ES-I3 (cell line): Measurements from ENCODE around the gene STX16.

Experiments used
- H3K36me3 ChIP-seq: 2 replicates; pipeline ENCODE4 v1.6.1; 2013; ENCODE audit warnings: mild to moderate bottlenecking, low read length, control low read depth, moderate library complexity; ENCODE audit not compliant: insufficient read depth
- H3K4me1 ChIP-seq: 2 replicates; pipeline ENCODE4 v1.6.1; 2013; ENCODE audit warnings: mild to moderate bottlenecking, control low read depth, low read length; ENCODE audit not compliant: insufficient read depth
- H3K9ac ChIP-seq: 2 replicates; pipeline ENCODE4 v1.6.1; 2013; ENCODE audit warnings: low read depth, mild to moderate bottlenecking, low read length, moderate library complexity
- H3K9me3 ChIP-seq: 2 replicates; pipeline ENCODE4 v1.6.1; 2013; ENCODE audit warnings: mild to moderate bottlenecking, low read length, moderate library complexity; ENCODE audit not compliant: control insufficient read depth, insufficient read depth

Gene STX16

DNA sequence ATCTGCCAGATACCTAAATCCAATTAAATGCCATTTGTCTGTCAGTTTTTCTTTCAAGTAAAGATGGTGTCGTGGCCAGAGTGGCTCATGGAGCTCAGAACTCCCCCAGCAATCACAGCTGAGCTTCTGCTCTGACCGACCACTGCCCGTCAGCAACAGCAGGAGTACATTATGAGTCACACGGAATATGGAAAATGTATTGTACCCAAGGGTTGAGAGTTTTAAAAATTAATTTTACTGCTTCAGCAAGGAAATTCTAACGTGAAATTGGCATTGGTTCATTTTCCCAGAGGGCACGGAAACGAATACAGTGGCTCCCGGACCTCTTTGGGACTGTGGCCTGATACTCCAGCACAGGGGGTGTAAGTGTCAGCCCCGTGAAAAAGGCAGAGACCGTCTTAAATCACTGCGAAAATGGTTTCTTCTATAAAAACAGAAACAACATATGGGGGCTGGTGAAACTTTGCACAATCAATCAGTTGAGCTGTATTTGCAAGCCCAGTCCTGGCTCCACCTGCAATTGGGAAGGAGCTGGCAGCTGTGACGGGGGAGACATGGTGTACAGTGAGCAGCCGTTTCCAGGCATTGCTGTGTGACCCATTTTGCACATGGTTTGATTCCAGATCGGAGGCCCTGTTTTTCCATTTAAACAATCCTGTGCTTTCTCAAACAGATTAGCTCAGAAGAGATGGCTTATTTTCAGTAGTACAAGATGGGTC lies 54.3 kb downstream of the STX16 start:
- H3K9me3 ChIP-seq = no peaks in the 10 kb centered on the region
- H3K4me1 ChIP-seq = no peaks in the 10 kb centered on the region
- peaks cover 16% of the 10 kb centered on the region for H3K36me3 ChIP-seq
- H3K9ac ChIP-seq = no peak overlapping the region

DNA sequence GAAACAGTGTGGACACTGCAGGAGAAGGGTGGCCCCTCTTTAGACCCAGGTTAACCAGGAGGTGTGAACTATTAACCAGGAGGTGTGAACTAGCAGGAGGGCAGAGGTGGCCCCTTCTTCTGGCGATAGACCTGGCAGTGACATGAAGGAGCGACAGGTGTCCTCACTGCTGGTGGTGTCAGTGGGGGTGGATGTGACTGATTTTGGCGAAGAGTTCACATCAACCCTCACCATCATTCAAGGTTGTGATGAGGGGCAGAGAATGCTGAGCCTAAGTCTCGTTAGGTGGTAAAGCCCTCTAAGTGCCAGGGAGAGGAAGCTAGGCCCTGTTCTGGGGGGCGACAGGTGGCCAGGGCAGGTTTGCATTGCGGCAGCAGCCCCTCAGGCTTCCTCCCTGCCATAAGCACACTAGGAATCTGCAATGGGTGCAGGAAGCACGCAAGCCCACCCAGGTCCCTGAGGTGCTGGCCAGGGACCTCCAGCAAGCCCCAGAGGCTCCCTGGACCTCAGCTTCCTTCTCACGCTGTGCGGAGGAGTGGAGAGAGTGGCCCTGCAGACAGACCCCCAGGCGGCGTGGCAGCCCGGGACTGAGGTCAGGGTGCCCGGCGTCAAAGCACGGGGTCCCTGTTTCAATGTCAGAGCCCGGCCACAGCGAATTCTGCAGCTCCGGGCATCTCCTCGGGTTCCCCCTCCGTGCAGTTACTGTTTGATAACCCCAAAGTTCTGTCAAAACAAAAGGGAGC lies 55.2 kb downstream of the STX16 start:
- Histone ChIP-seq H3K4me1 (no peaks in the 10 kb centered on the region), H3K9ac (no peak overlapping the region), H3K36me3 (peaks cover 16% of the 10 kb centered on the region), H3K9me3 (no peaks in the 10 kb centered on the region)

DNA sequence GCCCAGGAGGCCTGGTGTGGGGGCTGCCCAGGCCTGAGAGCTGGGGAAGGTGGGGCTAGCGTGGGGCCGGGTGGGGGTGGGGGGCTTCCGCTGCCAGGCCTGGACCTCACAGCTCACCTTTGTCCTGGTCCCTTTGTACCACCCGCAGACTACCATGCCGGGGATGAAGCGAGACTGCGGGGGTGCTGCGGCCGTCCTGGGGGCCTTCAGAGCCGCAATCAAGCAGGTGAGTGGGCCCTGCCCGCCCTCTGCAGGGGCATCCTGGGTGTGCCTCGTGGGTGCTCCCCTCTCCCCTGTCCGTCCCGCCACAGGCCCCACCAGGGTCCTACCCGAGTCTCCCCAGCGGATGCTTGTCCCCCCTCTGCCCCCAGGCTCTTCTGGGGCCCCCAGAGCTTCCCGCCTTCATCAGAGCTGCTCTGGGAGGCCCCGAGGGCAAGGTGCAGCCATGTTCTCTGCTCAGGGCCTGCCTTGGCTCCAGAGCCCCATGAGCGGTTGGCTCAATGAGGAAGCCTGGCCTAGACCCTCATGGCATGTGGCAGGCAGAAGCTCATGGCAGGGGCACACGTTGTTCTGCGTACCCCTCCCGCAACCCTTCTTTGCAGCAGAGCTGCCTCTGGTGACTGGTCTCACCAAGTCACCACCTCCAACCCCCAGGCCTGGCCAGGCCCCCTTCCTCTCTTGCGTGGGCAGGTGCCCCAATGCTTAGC lies 56.0 kb downstream of the STX16 start:
- Histone ChIP-seq H3K36me3 (peaks cover 16% of the 10 kb centered on the region), H3K4me1 (no peaks in the 10 kb centered on the region), H3K9me3 (no peaks in the 10 kb centered on the region), H3K9ac (no peak overlapping the region)

DNA sequence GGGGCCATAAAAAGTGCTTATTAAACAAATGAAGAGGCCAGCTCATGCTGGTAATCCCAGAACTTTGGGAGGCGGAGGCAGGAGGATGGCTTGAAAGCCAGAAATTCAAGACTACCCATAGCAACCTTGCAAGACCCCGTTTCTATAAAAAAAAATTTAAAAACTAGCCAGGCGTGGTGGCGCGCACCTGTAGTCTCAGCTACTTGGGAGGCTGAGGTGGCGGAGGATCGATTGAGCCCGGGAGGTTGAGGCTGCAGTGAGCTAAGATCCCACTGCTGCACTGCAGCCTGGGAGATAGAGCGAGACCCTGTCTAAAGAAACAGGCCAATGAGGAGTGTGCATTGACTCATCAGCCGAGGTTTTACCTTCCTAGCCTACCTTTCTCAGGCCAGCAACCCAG lies 56.7 kb downstream of the STX16 start:
- Histone ChIP-seq H3K9me3 (no peaks in the 10 kb centered on the region), H3K9ac (no peak overlapping the region), H3K36me3 (peaks cover 12% of the 10 kb centered on the region), H3K4me1 (no peaks in the 10 kb centered on the region)

DNA sequence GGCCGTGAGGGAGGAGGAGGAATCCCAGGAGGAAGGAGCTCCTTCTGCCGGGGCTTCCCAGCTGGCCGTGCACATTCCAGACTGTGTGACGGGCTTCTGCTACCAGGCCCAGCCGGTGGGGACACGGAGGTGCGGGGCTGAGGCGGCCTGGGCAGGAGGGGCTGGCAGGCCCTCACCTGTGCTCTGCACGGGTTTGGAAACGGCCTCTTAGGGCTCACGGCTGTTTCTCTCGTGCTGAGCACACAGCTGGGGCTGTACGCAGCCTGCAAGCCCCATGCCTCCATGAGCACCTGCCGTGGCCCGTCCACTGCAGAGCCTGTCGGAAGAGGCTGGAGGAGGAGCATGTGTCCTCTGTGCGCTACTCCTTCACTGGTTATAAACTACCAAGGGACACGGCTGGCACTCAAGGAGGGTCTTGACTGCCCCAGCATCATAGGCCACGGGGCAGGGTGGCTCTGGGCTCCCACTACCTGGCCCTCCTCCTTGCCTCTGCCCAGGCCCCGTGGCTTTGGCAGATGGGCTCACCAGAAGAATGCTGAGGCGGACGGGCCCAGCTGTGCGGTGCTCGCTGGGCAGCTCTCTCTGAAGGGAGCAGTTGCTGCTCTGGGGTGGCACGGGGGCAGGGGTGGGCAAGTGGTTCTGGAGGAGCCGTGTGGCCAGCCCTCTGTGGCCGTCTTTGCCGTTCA lies 57.3 kb downstream of the STX16 start:
- H3K36me3 ChIP-seq = peaks cover 8% of the 10 kb centered on the region
- H3K9ac ChIP-seq = no peak overlapping the region
- no peaks in the 10 kb centered on the region for H3K4me1 ChIP-seq
- H3K9me3 ChIP-seq = no peaks in the 10 kb centered on the region

DNA sequence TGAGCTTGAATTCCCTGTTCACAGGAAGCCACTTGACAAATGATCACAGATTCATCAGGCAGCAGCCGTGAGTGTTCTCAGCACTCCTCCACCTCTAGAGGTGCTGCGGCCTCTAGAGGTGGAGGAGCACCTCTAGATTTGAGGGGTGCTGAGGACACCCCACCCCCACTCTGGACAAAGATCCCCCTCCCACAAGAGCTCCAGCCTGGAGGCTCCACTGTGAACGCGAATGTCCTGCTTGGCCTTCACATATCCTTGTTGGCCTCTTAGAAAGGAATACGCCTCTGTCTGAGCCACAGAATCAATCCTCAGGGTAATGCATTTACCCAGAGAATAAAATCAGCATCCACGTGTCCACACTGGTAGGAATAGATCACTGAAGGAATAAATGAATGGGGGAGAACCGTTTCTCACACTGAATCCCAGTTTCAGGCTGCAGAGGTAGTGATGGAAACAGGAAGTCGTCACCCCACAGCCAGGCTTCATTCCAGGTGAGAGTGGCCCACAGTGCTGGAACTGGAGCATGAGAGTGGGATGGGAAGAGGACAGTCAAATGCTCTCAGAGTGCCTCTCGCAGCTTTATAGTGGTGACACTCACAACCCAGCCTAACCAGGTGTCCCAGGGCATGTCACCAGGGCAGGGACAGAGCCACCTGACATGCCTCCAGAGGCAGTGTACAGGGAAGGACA lies 58.1 kb downstream of the STX16 start:
- Histone ChIP-seq H3K9me3 (no peaks in the 10 kb centered on the region), H3K9ac (no peak overlapping the region), H3K4me1 (no peaks in the 10 kb centered on the region), H3K36me3 (peaks cover 8% of the 10 kb centered on the region)

DNA sequence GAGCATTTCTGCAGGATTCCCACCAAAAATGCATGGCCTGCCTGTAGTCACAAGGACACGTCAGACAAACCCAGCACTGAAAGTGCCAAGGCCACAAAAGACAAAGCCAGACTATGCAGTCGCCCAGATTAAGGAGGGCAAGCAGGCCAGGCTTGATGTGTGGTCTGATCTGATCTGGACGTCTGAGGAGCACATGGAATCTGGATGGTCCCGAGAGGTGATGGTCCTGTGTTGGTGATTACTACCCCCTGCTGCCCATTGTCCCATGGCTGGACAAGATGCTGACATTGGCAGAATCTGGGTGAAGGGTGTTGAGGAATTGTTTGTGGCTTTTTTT lies 58.6 kb downstream of the STX16 start:
- Histone ChIP-seq H3K36me3 (peaks cover 5% of the 10 kb centered on the region), H3K4me1 (no peaks in the 10 kb centered on the region), H3K9me3 (no peaks in the 10 kb centered on the region), H3K9ac (no peak overlapping the region)

DNA sequence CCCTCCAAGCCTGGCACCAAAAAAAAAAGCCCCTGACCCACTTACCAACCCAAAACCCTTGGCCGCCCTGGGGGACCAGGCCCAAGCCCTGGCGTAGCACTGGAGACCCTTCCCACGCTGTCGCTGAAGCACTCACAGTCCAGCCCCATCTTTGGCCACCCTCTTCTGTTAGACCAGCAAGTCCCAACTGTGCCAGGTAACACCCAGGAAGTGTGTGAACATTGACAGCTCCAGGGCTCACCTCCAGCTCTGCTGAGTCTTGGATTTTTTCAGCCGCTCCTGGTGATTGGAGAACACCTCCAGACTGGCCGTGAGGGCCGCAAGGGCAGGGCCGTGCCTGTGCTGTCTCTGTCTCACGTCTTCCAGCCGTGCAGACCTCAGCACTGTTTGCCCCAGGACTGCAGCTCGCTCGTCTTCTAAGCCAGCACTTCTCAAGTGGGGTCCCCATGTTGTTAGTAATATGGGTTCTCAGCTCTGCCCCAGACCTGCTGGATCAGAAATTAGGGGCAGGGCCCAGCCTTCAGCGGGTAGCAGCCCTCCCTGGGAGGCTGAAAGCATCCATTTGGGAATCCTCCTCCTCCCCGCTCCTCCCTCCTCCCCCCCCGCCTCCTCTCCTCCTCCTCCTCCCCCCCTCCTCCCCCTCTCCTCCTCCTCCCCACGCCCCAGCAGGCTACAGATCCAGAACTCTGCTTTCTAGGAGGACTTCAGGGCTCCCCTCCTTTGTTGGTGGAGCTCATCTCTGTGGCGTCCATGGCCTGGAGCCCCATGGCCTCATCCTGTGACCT lies 59.6 kb downstream of the STX16 start:
- no peaks in the 10 kb centered on the region; the same call in 1 of the 2 replicates for H3K36me3 ChIP-seq
- H3K4me1 ChIP-seq = no peaks in the 10 kb centered on the region
- H3K9ac ChIP-seq = no peak overlapping the region

DNA sequence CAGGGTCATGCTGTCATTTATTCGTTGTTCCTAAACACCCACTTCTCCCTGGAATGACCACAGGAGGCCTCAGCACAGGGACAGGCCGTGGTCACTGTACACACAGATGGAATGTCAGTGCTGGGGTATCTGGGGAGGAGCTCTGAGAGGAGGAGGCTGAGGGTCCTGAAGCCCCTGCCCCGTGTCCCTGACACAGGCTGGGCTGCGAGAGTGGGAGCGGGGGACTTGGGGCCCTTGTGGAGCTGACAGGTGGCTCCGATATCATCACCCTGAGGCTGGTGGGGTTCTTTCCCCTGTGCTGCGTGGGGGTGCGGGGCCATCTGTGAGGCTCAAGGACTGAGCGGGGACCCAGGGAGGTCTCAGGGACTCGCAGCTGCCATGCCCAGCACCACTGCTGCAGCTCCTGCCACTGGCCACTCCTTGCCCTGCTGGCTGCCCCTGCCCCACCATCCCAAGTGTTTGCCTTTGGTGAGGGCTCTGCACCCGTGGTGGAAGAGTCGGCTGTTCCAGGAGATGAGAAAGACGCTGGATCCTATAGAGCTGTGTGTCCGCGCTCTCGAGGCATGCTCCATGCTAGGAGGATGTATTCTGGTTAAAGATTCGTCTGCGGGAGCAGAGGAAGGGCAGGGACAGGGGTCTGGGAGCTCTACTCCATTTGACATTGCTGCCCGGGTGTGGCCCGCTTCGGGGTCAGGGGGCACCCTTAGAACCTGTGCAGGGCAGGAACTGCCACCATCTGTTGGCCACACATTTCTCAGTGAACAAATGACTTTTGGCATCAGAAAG lies 60.4 kb downstream of the STX16 start:
- Histone ChIP-seq H3K36me3 (no peaks in the 10 kb centered on the region; the same call in 1 of the 2 replicates), H3K9me3 (no peaks in the 10 kb centered on the region), H3K9ac (no peak overlapping the region), H3K4me1 (no peaks in the 10 kb centered on the region)

More for the DNA sequence above, 59.6 kb downstream of the STX16 start:
- no peaks in the 10 kb centered on the region for H3K9me3 ChIP-seq

DNA sequence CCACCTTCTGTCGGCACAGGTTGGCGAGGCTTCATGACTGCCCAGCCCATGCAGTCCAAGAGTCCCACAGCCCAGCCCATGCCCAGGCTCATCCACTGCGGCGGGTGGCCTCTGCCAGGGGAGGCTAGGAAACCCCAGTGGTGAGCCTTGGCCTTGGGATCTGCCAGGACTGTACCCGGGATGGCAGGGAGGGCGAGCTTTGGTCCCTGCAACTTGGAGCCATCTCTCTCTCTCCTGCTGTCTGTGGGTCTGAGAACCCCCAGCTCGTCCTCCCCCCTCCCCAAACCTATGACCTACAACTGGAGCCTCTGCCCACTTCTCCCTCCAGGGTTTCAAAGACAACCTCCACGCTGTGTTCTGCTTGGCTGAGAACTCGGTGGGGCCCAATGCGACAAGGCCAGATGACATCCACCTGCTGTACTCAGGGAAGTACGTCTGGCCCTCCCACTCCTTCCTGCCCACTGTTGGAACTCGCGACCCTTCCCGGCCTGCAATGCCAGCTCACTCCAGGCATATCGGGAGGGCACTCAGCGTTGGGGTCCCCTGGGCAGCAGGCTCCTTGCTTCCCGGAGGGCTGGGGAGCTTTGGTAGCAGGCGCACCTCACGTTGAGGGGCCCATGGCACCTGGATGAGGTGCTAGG lies 61.2 kb downstream of the STX16 start:
- H3K4me1 ChIP-seq = no peaks in the 10 kb centered on the region
- no peak overlapping the region for H3K9ac ChIP-seq
- no peaks in the 10 kb centered on the region for H3K9me3 ChIP-seq
- H3K36me3 ChIP-seq = no peaks in the 10 kb centered on the region; the same call in 1 of the 2 replicates

DNA sequence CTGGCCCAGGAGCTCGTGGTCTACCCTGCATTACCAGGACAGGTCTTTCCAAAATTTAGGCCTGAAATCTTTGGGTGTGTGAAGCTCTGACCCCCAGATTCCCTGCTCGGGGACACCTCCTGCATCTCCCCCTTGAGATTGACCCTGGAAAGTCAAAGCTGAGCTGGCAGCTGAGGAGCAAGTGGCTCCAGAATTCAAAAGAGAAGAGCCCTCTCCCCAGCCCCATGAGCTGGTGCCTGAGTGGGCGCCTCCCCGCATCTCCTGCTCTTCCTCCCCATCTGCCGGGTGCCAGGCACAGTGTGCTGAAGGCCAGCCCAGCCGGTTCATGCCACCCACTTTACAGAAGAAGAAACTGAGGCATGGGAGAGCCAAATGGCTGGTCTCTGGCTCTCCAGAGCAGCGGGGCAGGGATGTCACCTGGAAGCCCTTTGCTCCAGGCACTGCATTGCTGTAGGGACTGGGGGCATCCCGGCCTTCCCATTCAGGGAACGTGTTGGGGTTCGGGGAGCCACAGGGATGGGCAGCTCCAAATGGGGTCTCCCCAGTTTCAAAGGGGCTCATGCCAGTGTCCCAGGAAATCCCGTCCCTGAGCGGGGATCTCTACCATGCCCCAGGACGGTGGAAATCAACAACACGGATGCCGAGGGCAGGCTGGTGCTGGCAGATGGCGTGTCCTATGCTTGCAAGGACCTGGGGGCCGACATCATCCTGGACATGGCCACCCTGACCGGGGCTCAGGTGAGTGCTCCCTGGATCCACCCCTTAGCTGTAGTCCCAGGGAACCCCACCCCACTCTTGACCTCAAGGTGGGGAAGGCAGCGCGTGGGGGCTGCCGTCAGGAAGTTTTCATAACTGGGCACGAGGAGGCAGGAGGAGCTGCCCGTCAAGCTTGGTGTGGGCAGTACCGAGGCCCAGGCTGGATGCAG lies 62.0 kb downstream of the STX16 start:
- no peak overlapping the region for H3K9ac ChIP-seq

More for the DNA sequence above, 62.0 kb downstream of the STX16 start:
- Histone ChIP-seq H3K36me3 (no peaks in the 10 kb centered on the region; the same call in 1 of the 2 replicates), H3K4me1 (no peaks in the 10 kb centered on the region), H3K9me3 (no peaks in the 10 kb centered on the region)
